Sigmoid colon (tissue), 7 donors: ENCODE measurements around the gene MRPS31. TPM values are rescaled to one million over a fixed set of nuclear protein-coding genes. Genes with fewer than 3 reads are reported as not detected.

Source experiments
- DNase-seq: peaks from one replicate; pipeline ENCODE4 v3.0.0-alpha.2; 2019
- H3K27ac ChIP-seq, 4 donors: fragments of 200-600 bp; sonication (generic); one replicate each; pipeline ENCODE4 v1.5.1; 2016 to 2019; ENCODE audit warnings: mild to moderate bottlenecking in 1 of 4
- H3K27me3 ChIP-seq, 3 donors: fragments of 200-600 bp; sonication (generic); one replicate each; pipeline ENCODE4 v1.5.1; 2019; ENCODE audit warnings: mild to moderate bottlenecking in 1 of 3
- H3K36me3 ChIP-seq, 4 donors: fragments of 200-600 bp; sonication (generic); one replicate each; pipeline ENCODE4 v1.5.1; 2016 to 2019
- H3K4me1 ChIP-seq, 4 donors: fragments of 200-600 bp; sonication (generic); one replicate each; pipeline ENCODE4 v1.5.1; 2017 to 2019
- H3K4me3 ChIP-seq, 4 donors: fragments of 200-600 bp; sonication (generic); one replicate each; pipeline ENCODE4 v1.5.1; 2017 to 2019; ENCODE audit warnings: mild to moderate bottlenecking in 2 of 4, moderate library complexity in 1 of 4
- H3K9me3 ChIP-seq, 4 donors: fragments of 200-600 bp in 3 of 4; sonication (generic) in 3 of 4; one replicate each; pipeline versions ENCODE4 v1.5.1 to v1.6.1; 2013 to 2019
- EP300 ChIP-seq, 4 donors: sonication (generic); formaldehyde crosslinking; IDR thresholded peaks; one replicate each; pipeline ENCODE4 v1.6.1; 2017; ENCODE audit warnings: antibody characterized with exemption in 4 of 4
- POLR2A ChIP-seq, 2 donors: fragments of 450-650 bp; IDR thresholded peaks; one replicate each; pipeline ENCODE4 v1.6.1; 2016; ENCODE audit warnings: antibody characterized with exemption in 2 of 2, mild to moderate bottlenecking in 2 of 2, moderate library complexity in 2 of 2
- POLR2AphosphoS5 ChIP-seq, 4 donors: sonication (generic); formaldehyde crosslinking; IDR thresholded peaks; one replicate each; pipeline ENCODE4 v1.6.1; 2017; ENCODE audit warnings: antibody characterized with exemption in 4 of 4
- WGBS, 2 donors: extraction: QIAGEN DNeasy Blood & Tissue Kit; methylation state at CpG; one replicate each; pipeline ENCODE4 v1.1.7; 2013; 5-methylcytosine and 5-hydroxymethylcytosine counted together
- intact Hi-C: fragments of 100-400 bp; cut with DNase I; formaldehyde crosslinking; loops from one replicate; pipeline ENCODE4 v1.15.1; 2023
- polyA plus RNA-seq, 3 donors: library from polyadenylated mRNA; stranded (reverse); fragments of 200-250 nt; gene quantifications; one replicate each; pipeline ENCODE4 v1.2.3, GENCODE V29; 2013
- total RNA-seq, 4 donors: library from RNA; depleted of rRNA; stranded (reverse); fragments of >200 nt; gene quantifications; one replicate each; pipeline ENCODE4 v1.1.0, GENCODE V29; 2016
- TF ChIP-seq, protein P1 (sequence below), 4 experiments: fragments of 450-650 bp in 3 of 4; fragments of 200-600 bp in 1 of 4; IDR thresholded peaks; one replicate each; pipeline ENCODE4 v1.5.1; 2016 to 2019; ENCODE audit warnings: antibody characterized with exemption in 4 of 4, mild to moderate bottlenecking in 3 of 4, moderate library complexity in 2 of 4
- donor health status: healthy with polysubstance abuse.
- donor health status: Bipolar disorder and iron deficiency.
- donor health status: healthy.

The MRPS31 gene
- total and polyA plus RNA-seq, 7 donors: 11.4 to 23.3 (median 19.1) TPM

- WGBS, 2 donors: 28 to 51% methylated on average over 7 of the region's 7 CpGs
- intact Hi-C loops: loop anchor here (2.0 kb wide), 1 partner anchor 1096 kb away; no protein-coding TSS in a partner anchor
- DNase-seq: no peak
- Histone ChIP-seq H3K27ac (peak overlapping the region in 1 of 4 donors; percentile 13), H3K9me3 (no peaks in the 10 kb centered on the region), H3K27me3 (no peaks in the 10 kb centered on the region), H3K4me1 (peaks cover 0 to 9% (median 0%) of the 10 kb centered on the region in 4 donors), H3K36me3 (no peaks in the 10 kb centered on the region), H3K4me3 (no peak overlapping the region)
- TF ChIP-seq, protein P1, sequence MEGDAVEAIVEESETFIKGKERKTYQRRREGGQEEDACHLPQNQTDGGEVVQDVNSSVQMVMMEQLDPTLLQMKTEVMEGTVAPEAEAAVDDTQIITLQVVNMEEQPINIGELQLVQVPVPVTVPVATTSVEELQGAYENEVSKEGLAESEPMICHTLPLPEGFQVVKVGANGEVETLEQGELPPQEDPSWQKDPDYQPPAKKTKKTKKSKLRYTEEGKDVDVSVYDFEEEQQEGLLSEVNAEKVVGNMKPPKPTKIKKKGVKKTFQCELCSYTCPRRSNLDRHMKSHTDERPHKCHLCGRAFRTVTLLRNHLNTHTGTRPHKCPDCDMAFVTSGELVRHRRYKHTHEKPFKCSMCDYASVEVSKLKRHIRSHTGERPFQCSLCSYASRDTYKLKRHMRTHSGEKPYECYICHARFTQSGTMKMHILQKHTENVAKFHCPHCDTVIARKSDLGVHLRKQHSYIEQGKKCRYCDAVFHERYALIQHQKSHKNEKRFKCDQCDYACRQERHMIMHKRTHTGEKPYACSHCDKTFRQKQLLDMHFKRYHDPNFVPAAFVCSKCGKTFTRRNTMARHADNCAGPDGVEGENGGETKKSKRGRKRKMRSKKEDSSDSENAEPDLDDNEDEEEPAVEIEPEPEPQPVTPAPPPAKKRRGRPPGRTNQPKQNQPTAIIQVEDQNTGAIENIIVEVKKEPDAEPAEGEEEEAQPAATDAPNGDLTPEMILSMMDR (IDR thresholded peaks at IDR 0.05): no peak
- TF ChIP-seq POLR2AphosphoS5 (IDR thresholded peaks at IDR 0.05) (no peak), POLR2A (IDR thresholded peaks at IDR 0.05) (no peak), EP300 (IDR thresholded peaks at IDR 0.05) (no peak)
Observed at GRCh38 chr13:40776681-40777165, 5.7 kb upstream of the MRPS31 start.

GRCh38 chr13:40776232-40776631, 5.2 kb upstream of the MRPS31 start:
- 78 to 83% methylated on average over 7 of the region's 7 CpGs for WGBS, 2 donors
- intact Hi-C loops: loop anchor here (2.0 kb wide), 1 partner anchor 1095 kb away; no protein-coding TSS in a partner anchor
- H3K4me3 ChIP-seq: no peak overlapping the region
- no peaks in the 10 kb centered on the region for H3K9me3 ChIP-seq
- DNase-seq: no peak
- H3K4me1 ChIP-seq: peaks cover 0 to 9% (median 0%) of the 10 kb centered on the region in 4 donors
- TF ChIP-seq POLR2AphosphoS5 (IDR thresholded peaks at IDR 0.05) (no peak), EP300 (IDR thresholded peaks at IDR 0.05) (no peak), POLR2A (IDR thresholded peaks at IDR 0.05) (no peak)
- TF ChIP-seq, protein P1 (IDR thresholded peaks at IDR 0.05): no peak
- H3K27me3 ChIP-seq: no peaks in the 10 kb centered on the region
- H3K27ac ChIP-seq: no peak overlapping the region
- H3K36me3 ChIP-seq: no peaks in the 10 kb centered on the region

- Histone ChIP-seq H3K36me3 (no peaks in the 10 kb centered on the region), H3K27me3 (no peaks in the 10 kb centered on the region), H3K4me3 (no peak overlapping the region), H3K27ac (no peak overlapping the region), H3K4me1 (peaks cover 0 to 18% (median 8%) of the 10 kb centered on the region in 4 donors), H3K9me3 (no peaks in the 10 kb centered on the region)
- no peak for DNase-seq
- intact Hi-C loops: loop anchor here (5.0 kb wide), 2 partner anchors 148 to 288 kb away; partner anchors contain the start of gene WBP4
- TF ChIP-seq, protein P1 (IDR thresholded peaks at IDR 0.05): no peak
- no peak for TF ChIP-seq POLR2A (IDR thresholded peaks at IDR 0.05)
- no peak for TF ChIP-seq POLR2AphosphoS5 (IDR thresholded peaks at IDR 0.05)
- no peak for TF ChIP-seq EP300 (IDR thresholded peaks at IDR 0.05)
- WGBS, 2 donors: 90 to 92% methylated on average over 6 of the region's 6 CpGs
Observed at GRCh38 chr13:40774672-40775071, 3.7 kb upstream of the MRPS31 start.

DNA sequence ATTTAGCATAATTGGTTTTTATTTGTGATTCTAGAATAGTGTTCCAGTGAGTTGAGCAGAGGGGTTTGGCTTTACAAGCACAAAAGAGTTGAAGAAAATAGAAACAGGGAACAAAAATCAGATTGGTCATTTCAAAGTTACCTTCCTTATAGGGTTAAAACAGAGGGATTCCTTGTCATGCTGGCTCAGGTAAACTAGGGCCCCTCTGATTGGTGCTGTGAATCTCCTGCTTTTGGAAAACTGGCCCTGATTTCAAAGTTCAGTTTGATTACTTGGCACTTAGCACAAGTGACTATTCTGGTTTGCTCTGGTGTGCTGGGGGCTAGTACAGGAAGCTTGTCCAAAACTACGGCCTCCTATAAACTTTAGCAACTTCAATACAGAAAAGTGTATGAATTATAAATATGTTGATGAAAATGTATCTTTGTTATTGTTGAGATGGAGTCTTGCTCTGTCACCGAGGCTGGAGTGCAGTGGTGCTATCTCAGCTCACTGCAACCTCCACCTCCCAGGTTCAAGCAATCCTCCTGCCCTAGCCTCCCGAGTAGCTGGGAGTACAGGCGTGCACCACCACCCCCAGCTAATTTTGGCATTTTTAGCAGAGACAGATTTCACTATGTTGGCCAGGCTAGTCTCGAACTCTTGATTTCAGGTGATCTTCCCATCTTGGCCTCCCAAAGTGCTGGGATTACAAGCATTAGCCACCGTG, 1.9 kb upstream of the MRPS31 start:
- H3K4me3 ChIP-seq: no peak overlapping the region
- no peak overlapping the region for H3K27ac ChIP-seq
- TF ChIP-seq, protein P1 (IDR thresholded peaks at IDR 0.05): no peak
- TF ChIP-seq EP300 (IDR thresholded peaks at IDR 0.05) (no peak), POLR2AphosphoS5 (IDR thresholded peaks at IDR 0.05) (no peak), POLR2A (IDR thresholded peaks at IDR 0.05) (no peak)
- no peaks in the 10 kb centered on the region for H3K36me3 ChIP-seq
- WGBS, 2 donors: 80 to 91% methylated on average over 6 of the region's 6 CpGs
- peaks cover 0 to 19% (median 11%) of the 10 kb centered on the region in 4 donors for H3K4me1 ChIP-seq
- intact Hi-C loops: loop anchor here (5.0 kb wide), 2 partner anchors 149 to 289 kb away; partner anchors contain the start of gene WBP4
- H3K9me3 ChIP-seq: no peaks in the 10 kb centered on the region
- DNase-seq: no peak
- H3K27me3 ChIP-seq: no peaks in the 10 kb centered on the region
